GM12865 (cell line): ENCODE data around the gene CFAP300.

Source experiments
- DNase-seq: peaks from one replicate; pipeline ENCODE4 v3.0.0; 2010; ENCODE audit warnings: low read depth
- H3K4me3 ChIP-seq: 2 replicates; pipeline ENCODE4 v1.5.1; 2011; ENCODE audit warnings: mild to moderate bottlenecking, low read depth, low read length, control low read depth
- CTCF ChIP-seq: IDR thresholded peaks from 2 replicates; pipeline ENCODE4 v1.5.1; 2011; ENCODE audit warnings: low read length, control low read depth, low read depth, inconsistent platforms; ENCODE audit not compliant: insufficient read depth; ENCODE audit errors: missing control alignments

CFAP300 gene

GRCh38 chr11:102108734-102109440, 61.6 kb downstream of the CFAP300 start:
- TF ChIP-seq CTCF = no peak
- DNase-seq = no peak

GRCh38 chr11:102109896-102110760, 62.9 kb downstream of the CFAP300 start, which contains the start of gene YAP1:
Gene YAP1 (plus strand): TSS chr11:102110447. CDS start chr11:102110849, 402 bp downstream.
- peak within 1 kb of the TSS; percentile 53 for H3K4me3 ChIP-seq
- no peak for TF ChIP-seq CTCF
- peak; percentile 82 for DNase-seq

More at GRCh38 chr11:102108734-102109440, 61.6 kb downstream of the CFAP300 start:
- no peak overlapping the region for H3K4me3 ChIP-seq

GRCh38 chr11:102110761-102111010, 63.4 kb downstream of the CFAP300 start:
- DNase-seq = no peak
- H3K4me3 ChIP-seq = no peak overlapping the region
- TF ChIP-seq CTCF = no peak

- no peak for TF ChIP-seq CTCF
- peak; percentile 12 for DNase-seq
- no peak overlapping the region for H3K4me3 ChIP-seq
Measured at GRCh38 chr11:102111011-102111786, 64.0 kb downstream of the CFAP300 start.

GRCh38 chr11:102111787-102112508, 64.7 kb downstream of the CFAP300 start:
- no peak for TF ChIP-seq CTCF
- DNase-seq = peak; percentile 11
- no peak overlapping the region for H3K4me3 ChIP-seq

GRCh38 chr11:102112509-102112821, 65.2 kb downstream of the CFAP300 start:
- no peak for DNase-seq
- no peak for TF ChIP-seq CTCF
- H3K4me3 ChIP-seq = no peak overlapping the region
